ENCODE measurements around the gene CD86. TPM values are rescaled to one million over a fixed set of nuclear protein-coding genes. Genes with fewer than 3 reads are reported as not detected.

Gene CD86
- total and polyA plus RNA-seq, 7 donors: 3.0 to 18.5 (median 5.5) TPM

GRCh38 chr3:122102191-122102935 lies 47.2 kb downstream of the CD86 start:
- intact Hi-C loops (cut with DNase I): no loop called here
- TF ChIP-seq EP300 (IDR thresholded peaks at IDR 0.05) (no peak), POLR2AphosphoS5 (IDR thresholded peaks at IDR 0.05) (no peak), POLR2A (IDR thresholded peaks at IDR 0.05) (no peak)
- TF ChIP-seq, protein P1, sequence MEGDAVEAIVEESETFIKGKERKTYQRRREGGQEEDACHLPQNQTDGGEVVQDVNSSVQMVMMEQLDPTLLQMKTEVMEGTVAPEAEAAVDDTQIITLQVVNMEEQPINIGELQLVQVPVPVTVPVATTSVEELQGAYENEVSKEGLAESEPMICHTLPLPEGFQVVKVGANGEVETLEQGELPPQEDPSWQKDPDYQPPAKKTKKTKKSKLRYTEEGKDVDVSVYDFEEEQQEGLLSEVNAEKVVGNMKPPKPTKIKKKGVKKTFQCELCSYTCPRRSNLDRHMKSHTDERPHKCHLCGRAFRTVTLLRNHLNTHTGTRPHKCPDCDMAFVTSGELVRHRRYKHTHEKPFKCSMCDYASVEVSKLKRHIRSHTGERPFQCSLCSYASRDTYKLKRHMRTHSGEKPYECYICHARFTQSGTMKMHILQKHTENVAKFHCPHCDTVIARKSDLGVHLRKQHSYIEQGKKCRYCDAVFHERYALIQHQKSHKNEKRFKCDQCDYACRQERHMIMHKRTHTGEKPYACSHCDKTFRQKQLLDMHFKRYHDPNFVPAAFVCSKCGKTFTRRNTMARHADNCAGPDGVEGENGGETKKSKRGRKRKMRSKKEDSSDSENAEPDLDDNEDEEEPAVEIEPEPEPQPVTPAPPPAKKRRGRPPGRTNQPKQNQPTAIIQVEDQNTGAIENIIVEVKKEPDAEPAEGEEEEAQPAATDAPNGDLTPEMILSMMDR (IDR thresholded peaks at IDR 0.05): no peak
- WGBS, 2 donors: 73 to 87% methylated on average over 4 of the region's 4 CpGs
- Histone ChIP-seq H3K27me3 (no peaks in the 10 kb centered on the region), H3K9me3 (no peaks in the 10 kb centered on the region), H3K36me3 (no peaks in the 10 kb centered on the region), H3K27ac (no peak overlapping the region), H3K4me1 (no peaks in the 10 kb centered on the region), H3K4me3 (no peak overlapping the region)
- DNase-seq: no peak

- H3K27ac ChIP-seq: no peak overlapping the region
- H3K27me3 ChIP-seq: no peaks in the 10 kb centered on the region
- WGBS, 2 donors: 78 to 92% methylated on average over 2 of the region's 2 CpGs
- H3K4me1 ChIP-seq: no peaks in the 10 kb centered on the region
- no peaks in the 10 kb centered on the region for H3K36me3 ChIP-seq
- DNase-seq: no peak
- TF ChIP-seq POLR2A (IDR thresholded peaks at IDR 0.05): no peak
- no peak for TF ChIP-seq POLR2AphosphoS5 (IDR thresholded peaks at IDR 0.05)
- TF ChIP-seq EP300 (IDR thresholded peaks at IDR 0.05): no peak
- TF ChIP-seq, protein P1 (IDR thresholded peaks at IDR 0.05): no peak
- no peaks in the 10 kb centered on the region for H3K9me3 ChIP-seq
- no peak overlapping the region for H3K4me3 ChIP-seq
- intact Hi-C loops (cut with DNase I): no loop called here
Observed at GRCh38 chr3:122103821-122104514, 48.8 kb downstream of the CD86 start.

DNA sequence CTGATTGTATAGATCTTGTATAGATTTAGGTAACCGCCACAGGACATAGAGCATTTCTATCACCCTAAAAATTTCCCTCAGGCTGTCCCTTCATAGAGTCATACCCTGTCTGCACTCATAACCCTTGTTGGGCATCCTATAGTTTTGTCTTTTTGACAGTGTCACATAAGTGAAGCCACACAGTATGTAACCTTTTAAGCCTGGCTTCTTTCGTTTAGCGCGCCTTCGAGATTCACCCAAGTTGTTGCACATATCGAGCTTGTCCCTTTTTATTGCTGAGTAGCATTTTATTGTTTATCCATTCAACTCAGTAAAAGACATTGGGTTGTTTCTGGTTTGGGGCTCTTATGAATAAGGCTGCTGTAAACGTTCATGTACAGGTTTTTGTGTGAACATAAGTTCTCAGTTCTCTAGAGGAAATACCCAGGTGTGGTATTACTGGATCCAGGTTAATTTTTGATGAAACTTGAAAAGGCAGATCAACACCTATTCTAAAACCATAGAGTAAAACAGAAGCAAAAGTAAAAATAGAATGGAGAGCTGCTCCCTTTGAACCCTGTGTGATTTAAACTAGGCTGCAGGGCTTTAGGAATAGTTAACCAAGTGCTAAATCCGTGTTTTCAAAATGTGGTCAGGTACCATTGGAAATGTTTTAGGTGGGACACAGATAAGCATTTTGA lies 49.5 kb downstream of the CD86 start:
- no peaks in the 10 kb centered on the region for H3K9me3 ChIP-seq
- no peak for TF ChIP-seq EP300 (IDR thresholded peaks at IDR 0.05)
- TF ChIP-seq POLR2A (IDR thresholded peaks at IDR 0.05): no peak
- no peak for TF ChIP-seq POLR2AphosphoS5 (IDR thresholded peaks at IDR 0.05)
- TF ChIP-seq, protein P1 (IDR thresholded peaks at IDR 0.05): no peak
- no peaks in the 10 kb centered on the region for H3K36me3 ChIP-seq
- no peaks in the 10 kb centered on the region for H3K4me1 ChIP-seq
- H3K4me3 ChIP-seq: no peak overlapping the region
- H3K27ac ChIP-seq: no peak overlapping the region
- DNase-seq: no peak
- WGBS, 2 donors: 72 to 83% methylated on average over 8 of the region's 8 CpGs
- intact Hi-C loops (cut with DNase I): no loop called here
- H3K27me3 ChIP-seq: no peaks in the 10 kb centered on the region

DNA sequence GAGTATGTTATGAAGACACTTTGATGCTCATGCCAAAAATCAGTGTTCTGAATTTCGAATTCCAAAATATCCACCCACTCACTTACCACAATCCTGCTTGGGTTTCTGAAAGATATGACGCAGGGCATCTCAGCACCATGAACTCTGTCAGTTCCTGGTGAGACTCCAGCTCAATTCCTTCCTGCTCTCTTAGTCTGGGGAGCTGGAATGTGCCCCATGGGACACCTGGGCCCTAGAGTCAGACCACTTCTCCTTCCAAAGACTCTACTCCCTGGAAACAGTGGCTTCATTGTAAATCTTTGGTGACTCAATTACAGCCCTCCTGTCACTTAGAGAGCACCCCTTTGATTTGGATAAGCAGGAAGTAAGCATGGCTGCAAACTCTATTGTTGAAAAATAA lies 50.5 kb downstream of the CD86 start:
- Histone ChIP-seq H3K27me3 (no peaks in the 10 kb centered on the region), H3K4me1 (no peaks in the 10 kb centered on the region), H3K36me3 (no peaks in the 10 kb centered on the region), H3K9me3 (no peaks in the 10 kb centered on the region), H3K4me3 (no peak overlapping the region), H3K27ac (no peak overlapping the region)
- WGBS, 2 donors: 77 to 81% methylated on average over 2 of the region's 2 CpGs
- intact Hi-C loops (cut with DNase I): no loop called here
- TF ChIP-seq, protein P1 (IDR thresholded peaks at IDR 0.05): no peak
- TF ChIP-seq EP300 (IDR thresholded peaks at IDR 0.05) (no peak), POLR2AphosphoS5 (IDR thresholded peaks at IDR 0.05) (no peak), POLR2A (IDR thresholded peaks at IDR 0.05) (no peak)
- no peak for DNase-seq

Measured in sigmoid colon (tissue), 7 donors.